Body of pancreas (tissue), 4 donors: Measurements from ENCODE around the gene BCL2. TPM values are rescaled to one million over a fixed set of nuclear protein-coding genes. Genes with fewer than 3 reads are reported as not detected.

Experiments used
- ATAC-seq: fragments of 150-250 bp; one replicate; pipeline ENCODE4 v1.9.1; 2016
- DNase-seq, 4 donors: peaks; one replicate each; pipeline ENCODE4 v3.0.0-alpha.2; 2019
- H3K27ac ChIP-seq, 4 donors: fragments of 200-600 bp; sonication (generic); 1 replicate in 3 of 4; 2 replicates in 1 of 4; pipeline versions ENCODE4 v1.5.1 to v1.6.1; 2016 to 2019; ENCODE audit warnings: mild to moderate bottlenecking in 1 of 4, mixed read lengths in 1 of 4, moderate library complexity in 1 of 4
- H3K27me3 ChIP-seq, 2 donors: fragments of 200-600 bp; sonication (generic); one replicate each; pipeline ENCODE4 v1.6.0; 2016; ENCODE audit warnings: mild to moderate bottlenecking in 1 of 2
- H3K36me3 ChIP-seq, 2 donors: fragments of 200-600 bp; sonication (generic); replicated peaks in 1 of 2; 2 replicates each; pipeline ENCODE4 v1.5.1; 2016; ENCODE audit warnings: low read depth in 2 of 2; ENCODE audit not compliant: insufficient read depth in 1 of 2
- H3K4me1 ChIP-seq: fragments of 200-600 bp; sonication (generic); one replicate; pipeline ENCODE4 v1.6.0; 2016
- H3K4me3 ChIP-seq, 2 donors: fragments of 200-600 bp; sonication (generic); 1 replicate in 1 of 2; 2 replicates in 1 of 2; pipeline ENCODE4 v1.5.1; 2016 to 2019
- H3K9me3 ChIP-seq, 3 donors: fragments of 200-600 bp; sonication (generic); 1 replicate in 2 of 3; 2 replicates in 1 of 3; pipeline ENCODE4 v1.5.1; 2016
- POLR2A ChIP-seq, 3 donors: fragments of 450-650 bp; IDR thresholded peaks; one replicate each; pipeline ENCODE4 v1.6.1; 2016; ENCODE audit warnings: antibody characterized with exemption in 3 of 3, mild to moderate bottlenecking in 2 of 3
- WGBS, 2 donors: methylation state at CpG; one replicate each; pipeline ENCODE4 v1.1.5; 2017; 5-methylcytosine and 5-hydroxymethylcytosine counted together
- intact Hi-C: fragments of 100-400 bp; cut with DNase I; formaldehyde crosslinking; loops from one replicate; pipeline ENCODE4 v1.15.1; 2023
- total RNA-seq, 2 donors: library from RNA; depleted of rRNA; stranded (reverse); fragments of >200 nt; gene quantifications; one replicate each; pipeline ENCODE4 v1.1.0, GENCODE V29; 2016
- TF ChIP-seq, protein P1 (sequence below), 7 experiments: fragments of 450-650 bp in 4 of 7; fragments of 200-600 bp in 3 of 7; sonication (generic) in 3 of 7; IDR thresholded peaks; one replicate each; pipeline ENCODE4 v1.5.1; 2016 to 2019; ENCODE audit warnings: antibody characterized with exemption in 7 of 7

Gene BCL2
- total RNA-seq, 2 donors from 2014 or later: 10.1 to 18.5 TPM

GRCh38 chr18:63109802-63110201 is 209.8 kb downstream of the BCL2 start:
- Histone ChIP-seq H3K9me3 (no peaks in the 10 kb centered on the region), H3K27me3 (no peaks in the 10 kb centered on the region), H3K4me1 (no peaks in the 10 kb centered on the region), H3K27ac (no peak overlapping the region), H3K4me3 (no peak overlapping the region), H3K36me3 (no peaks in the 10 kb centered on the region)
- DNase-seq: no peak
- 76 to 86% methylated on average over 4 of the region's 4 CpGs for WGBS, 2 donors
- no peak for TF ChIP-seq POLR2A (IDR thresholded peaks at IDR 0.05)
- TF ChIP-seq, protein P1, sequence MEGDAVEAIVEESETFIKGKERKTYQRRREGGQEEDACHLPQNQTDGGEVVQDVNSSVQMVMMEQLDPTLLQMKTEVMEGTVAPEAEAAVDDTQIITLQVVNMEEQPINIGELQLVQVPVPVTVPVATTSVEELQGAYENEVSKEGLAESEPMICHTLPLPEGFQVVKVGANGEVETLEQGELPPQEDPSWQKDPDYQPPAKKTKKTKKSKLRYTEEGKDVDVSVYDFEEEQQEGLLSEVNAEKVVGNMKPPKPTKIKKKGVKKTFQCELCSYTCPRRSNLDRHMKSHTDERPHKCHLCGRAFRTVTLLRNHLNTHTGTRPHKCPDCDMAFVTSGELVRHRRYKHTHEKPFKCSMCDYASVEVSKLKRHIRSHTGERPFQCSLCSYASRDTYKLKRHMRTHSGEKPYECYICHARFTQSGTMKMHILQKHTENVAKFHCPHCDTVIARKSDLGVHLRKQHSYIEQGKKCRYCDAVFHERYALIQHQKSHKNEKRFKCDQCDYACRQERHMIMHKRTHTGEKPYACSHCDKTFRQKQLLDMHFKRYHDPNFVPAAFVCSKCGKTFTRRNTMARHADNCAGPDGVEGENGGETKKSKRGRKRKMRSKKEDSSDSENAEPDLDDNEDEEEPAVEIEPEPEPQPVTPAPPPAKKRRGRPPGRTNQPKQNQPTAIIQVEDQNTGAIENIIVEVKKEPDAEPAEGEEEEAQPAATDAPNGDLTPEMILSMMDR (IDR thresholded peaks at IDR 0.05): no peak
- intact Hi-C loops: no loop called here
- no peak for ATAC-seq

DNA sequence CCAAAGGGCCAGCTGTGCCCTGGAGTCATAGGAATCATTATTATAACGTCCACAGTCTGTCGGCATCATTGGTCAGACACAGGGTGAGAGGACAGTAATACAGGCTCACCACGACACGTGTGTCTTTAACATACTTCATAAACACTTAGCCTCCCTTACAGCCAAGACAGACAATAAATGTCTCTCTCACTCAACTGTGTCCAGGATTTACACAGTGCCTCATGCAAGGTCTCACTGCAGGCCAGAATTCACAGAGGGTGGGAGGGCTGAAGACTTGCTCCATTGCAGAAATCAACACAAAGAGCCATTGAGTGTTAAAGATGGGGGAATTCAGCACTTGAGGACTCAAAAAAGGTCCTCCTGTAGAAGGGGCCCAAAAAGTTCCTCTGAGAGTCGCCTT is 210.5 kb downstream of the BCL2 start:
- no peak for TF ChIP-seq POLR2A (IDR thresholded peaks at IDR 0.05)
- TF ChIP-seq, protein P1 (IDR thresholded peaks at IDR 0.05): no peak
- ATAC-seq (no peak), DNase-seq (no peak)
- no peaks in the 10 kb centered on the region for H3K27me3 ChIP-seq
- H3K4me1 ChIP-seq: no peaks in the 10 kb centered on the region
- no peak overlapping the region for H3K4me3 ChIP-seq
- WGBS, 2 donors: 82 to 84% methylated on average over 5 of the region's 5 CpGs
- no peaks in the 10 kb centered on the region for H3K9me3 ChIP-seq
- no peak overlapping the region for H3K27ac ChIP-seq
- no peaks in the 10 kb centered on the region for H3K36me3 ChIP-seq
- intact Hi-C loops: no loop called here

DNA sequence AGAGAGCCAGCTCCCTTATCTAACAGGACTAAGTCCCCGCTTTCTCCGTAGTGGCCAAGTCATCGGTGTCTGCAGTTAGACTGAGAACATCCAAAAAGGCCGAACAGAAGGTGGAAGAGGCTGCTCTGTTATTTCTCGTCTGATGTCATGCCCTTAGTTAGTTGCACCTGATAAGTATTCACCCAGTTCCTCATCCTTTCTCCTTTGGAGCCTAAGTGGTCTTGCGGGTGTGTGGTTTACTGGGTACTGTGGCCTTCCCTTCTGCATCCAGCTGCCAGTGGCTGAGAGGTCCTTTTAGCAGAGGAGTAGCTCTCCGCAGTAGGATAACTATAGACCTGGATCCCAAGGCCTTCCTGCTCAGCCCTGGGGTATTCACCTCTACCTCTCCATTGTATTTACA is 211.6 kb downstream of the BCL2 start:
- intact Hi-C loops: no loop called here
- Histone ChIP-seq H3K36me3 (no peaks in the 10 kb centered on the region), H3K27ac (no peak overlapping the region), H3K27me3 (no peaks in the 10 kb centered on the region), H3K4me1 (no peaks in the 10 kb centered on the region), H3K9me3 (no peaks in the 10 kb centered on the region), H3K4me3 (no peak overlapping the region)
- ATAC-seq (no peak), DNase-seq (no peak)
- no peak for TF ChIP-seq POLR2A (IDR thresholded peaks at IDR 0.05)
- TF ChIP-seq, protein P1 (IDR thresholded peaks at IDR 0.05): no peak
- WGBS, 2 donors: 83 to 87% methylated on average over 7 of the region's 7 CpGs

DNA sequence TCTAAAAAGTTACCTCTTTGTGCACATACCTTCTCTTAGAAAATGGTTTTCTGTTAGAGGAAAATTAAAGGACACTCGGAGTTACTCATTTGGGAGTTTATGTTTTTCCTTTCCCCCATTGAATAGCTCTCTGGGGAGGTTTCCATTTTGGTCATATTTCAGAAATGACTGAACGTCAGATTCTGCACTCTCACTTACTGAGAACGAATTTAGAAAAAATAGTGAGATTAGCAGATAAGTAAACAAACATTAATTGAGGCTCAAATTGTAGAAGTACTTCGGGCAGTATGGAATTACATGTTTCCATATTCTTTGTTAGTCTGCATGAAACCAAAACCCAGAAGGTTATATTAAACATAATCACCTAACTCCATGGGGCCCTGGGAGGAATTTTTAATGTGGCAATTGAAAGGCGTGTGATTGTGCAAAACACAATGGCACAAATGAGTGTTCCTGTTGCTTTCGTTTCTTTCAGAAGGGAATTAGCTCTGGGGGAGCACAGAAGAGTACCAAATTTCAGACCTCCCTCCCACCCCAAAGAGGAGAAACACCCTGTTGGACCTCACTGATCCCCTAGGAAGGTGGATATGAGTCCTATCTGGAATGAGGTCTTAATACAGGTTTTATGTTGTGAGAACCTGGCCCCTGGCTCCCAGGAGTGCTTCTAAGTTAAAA is 212.3 kb downstream of the BCL2 start:
- intact Hi-C loops: no loop called here
- H3K36me3 ChIP-seq: no peaks in the 10 kb centered on the region
- WGBS, 2 donors: 41% methylated on average over 6 of the region's 6 CpGs
- no peaks in the 10 kb centered on the region for H3K9me3 ChIP-seq
- H3K4me1 ChIP-seq: no peaks in the 10 kb centered on the region
- no peak for DNase-seq
- H3K4me3 ChIP-seq: no peak overlapping the region
- TF ChIP-seq, protein P1 (IDR thresholded peaks at IDR 0.05): no peak
- TF ChIP-seq POLR2A (IDR thresholded peaks at IDR 0.05): no peak
- no peak for ATAC-seq
- H3K27me3 ChIP-seq: no peaks in the 10 kb centered on the region
- no peak overlapping the region for H3K27ac ChIP-seq

GRCh38 chr18:63106727-63107126 is 212.8 kb downstream of the BCL2 start:
- Histone ChIP-seq H3K4me3 (no peak overlapping the region), H3K36me3 (no peaks in the 10 kb centered on the region), H3K4me1 (peaks cover 3% of the 10 kb centered on the region), H3K9me3 (no peaks in the 10 kb centered on the region), H3K27me3 (no peaks in the 10 kb centered on the region), H3K27ac (no peak overlapping the region)
- DNase-seq (no peak), ATAC-seq (no peak)
- intact Hi-C loops: no loop called here
- WGBS, 2 donors: 81 to 86% methylated on average over 3 of the region's 3 CpGs
- TF ChIP-seq POLR2A (IDR thresholded peaks at IDR 0.05): no peak
- TF ChIP-seq, protein P1 (IDR thresholded peaks at IDR 0.05): no peak
